ENCODE results near the gene AHI1.
"Not testable (repeated sequence)": the region's sequence is repeated elsewhere in the genome, so short reads cannot be mapped to it uniquely, and the experiment has no call there.

The AHI1 gene

GRCh38 chr6:135344526-135344925 is 153.0 kb downstream of the AHI1 start:
- ChIA-PET POLR2A (no interaction called here), CTCF (interaction anchor here (0.8 to 1.1 kb wide), 2 partner anchors 8 to 159 kb away, joined by 4 to 5 read pairs; no protein-coding TSS in a partner anchor)
- no peak overlapping the region for H3K27ac ChIP-seq (ENCODE audit: extremely low read depth, low read depth, low read length)
- no peaks in the 10 kb centered on the region for H3K4me1 ChIP-seq (ENCODE audit: control insufficient read depth, insufficient read depth, low read length)
- no peak for TF ChIP-seq HOXD13 (CRISPR knock-in tag; IDR thresholded peaks at IDR 0.05; ENCODE audit: borderline replicate concordance)
- TF ChIP-seq WT1 (tag by site-specific recombination; IDR thresholded peaks at IDR 0.05), result no peak
- no peak for TF ChIP-seq ZNF354C (tag by site-specific recombination; IDR thresholded peaks at IDR 0.05; ENCODE audit: borderline replicate concordance, low read depth)
- peak; percentile 95 for TF ChIP-seq PRDM1 (tag by site-specific recombination; IDR thresholded peaks at IDR 0.05)
- TF ChIP-seq ZNF16 (tag by site-specific recombination; IDR thresholded peaks at IDR 0.05; ENCODE audit: low read depth), result no peak
- H3K9me3 ChIP-seq (ENCODE audit: control insufficient read depth, insufficient read depth, low read depth, low read length), result no peaks in the 10 kb centered on the region
- no peak overlapping the region for H3K4me3 ChIP-seq (ENCODE audit: low read depth, low read length)
- no peaks in the 10 kb centered on the region for H3K36me3 ChIP-seq (ENCODE audit: control insufficient read depth in 2 of 2, insufficient read depth in 1 of 2, low read length in 2 of 2)

DNA sequence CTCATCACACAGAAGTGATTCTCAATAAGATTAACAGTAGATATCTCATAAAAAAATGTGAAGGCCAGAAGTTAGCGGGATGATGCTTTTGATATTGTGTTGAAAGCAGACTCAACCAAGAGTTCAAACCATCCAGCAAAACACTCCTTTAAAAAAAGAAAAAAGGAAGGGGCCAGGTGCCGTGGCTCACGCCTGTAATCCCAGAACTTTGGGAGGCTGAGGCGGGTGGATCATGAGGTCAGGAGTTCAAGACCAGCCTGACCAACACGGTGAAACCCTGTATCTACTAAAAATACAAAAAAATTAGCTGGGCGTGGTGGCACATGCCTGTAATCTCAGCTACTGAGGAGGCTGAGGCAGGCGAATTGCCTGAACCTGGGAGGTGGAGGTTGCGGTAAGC is 157.6 kb downstream of the AHI1 start:
- POLR2A ChIA-PET; H3K9me3 ChIP-seq (ENCODE audit: control insufficient read depth, insufficient read depth, low read depth, low read length); H3K4me3 ChIP-seq (ENCODE audit: low read depth, low read length); H3K4me1 ChIP-seq (ENCODE audit: control insufficient read depth, insufficient read depth, low read length); H3K27ac ChIP-seq (ENCODE audit: extremely low read depth, low read depth, low read length); H3K36me3 ChIP-seq (ENCODE audit: control insufficient read depth in 2 of 2, insufficient read depth in 1 of 2, low read length in 2 of 2): not testable (repeated sequence)
- CTCF ChIA-PET, result interaction anchor here (0.7 kb wide), 1 partner anchor 150 kb away, joined by 3 read pairs; no protein-coding TSS in a partner anchor

DNA sequence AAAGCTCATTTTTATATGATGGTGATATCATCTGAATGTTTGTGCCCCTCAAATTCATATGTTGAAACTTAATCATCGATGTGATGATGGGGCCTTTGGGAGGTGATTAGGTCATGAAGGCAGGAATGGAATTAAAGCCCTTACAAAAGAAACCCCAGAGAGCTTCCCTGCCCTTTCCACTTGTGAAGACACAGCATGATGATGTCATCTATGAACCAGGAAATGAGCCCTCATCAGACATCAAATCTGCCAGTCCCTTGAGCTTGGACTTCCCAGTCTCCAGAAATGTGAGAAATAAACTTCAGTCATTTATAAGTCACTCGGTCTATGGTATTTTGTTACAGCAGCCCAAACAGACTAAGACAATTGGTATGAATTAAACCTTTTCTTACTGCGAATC is 163.4 kb downstream of the AHI1 start:
- no peak overlapping the region for H3K4me3 ChIP-seq (ENCODE audit: low read depth, low read length)
- H3K27ac ChIP-seq (ENCODE audit: extremely low read depth, low read depth, low read length), result no peak overlapping the region
- H3K4me1 ChIP-seq (ENCODE audit: control insufficient read depth, insufficient read depth, low read length), result no peaks in the 10 kb centered on the region
- no peaks in the 10 kb centered on the region; a peak in 1 of 3 replicates for H3K36me3 ChIP-seq (ENCODE audit: control insufficient read depth in 2 of 2, insufficient read depth in 1 of 2, low read length in 2 of 2)
- POLR2A ChIA-PET, result no interaction called here
- CTCF ChIA-PET, result no interaction called here
- no peaks in the 10 kb centered on the region for H3K9me3 ChIP-seq (ENCODE audit: control insufficient read depth, insufficient read depth, low read depth, low read length)
- TF ChIP-seq ZNF830 (tag by site-specific recombination; IDR thresholded peaks at IDR 0.05; ENCODE audit: low read depth), result no peak
- TF ChIP-seq ZBTB21 (tag by site-specific recombination; IDR thresholded peaks at IDR 0.05), result peak; percentile 47; the same call in 1 of the 2 replicates
- no peak for TF ChIP-seq ZNF274 (IDR thresholded peaks at IDR 0.05; ENCODE audit: low read length)
- TF ChIP-seq ZNF274 (tag by site-specific recombination; IDR thresholded peaks at IDR 0.05; ENCODE audit: borderline replicate concordance), result no peak
- no peak for TF ChIP-seq ZNF645 (tag by site-specific recombination; IDR thresholded peaks at IDR 0.05)
- TF ChIP-seq ZBTB48 (tag by site-specific recombination; IDR thresholded peaks at IDR 0.05), result no peak
- TF ChIP-seq ZSCAN30 (tag by site-specific recombination; IDR thresholded peaks at IDR 0.05), result no peak
- TF ChIP-seq SP2 (tag by site-specific recombination; IDR thresholded peaks at IDR 0.05), result no peak
- TF ChIP-seq ZNF529 (tag by site-specific recombination; IDR thresholded peaks at IDR 0.05; ENCODE audit: insufficient replicate concordance), result no peak
- TF ChIP-seq ZNF548 (tag by site-specific recombination; IDR thresholded peaks at IDR 0.05), result no peak
- TF ChIP-seq, protein P1, sequence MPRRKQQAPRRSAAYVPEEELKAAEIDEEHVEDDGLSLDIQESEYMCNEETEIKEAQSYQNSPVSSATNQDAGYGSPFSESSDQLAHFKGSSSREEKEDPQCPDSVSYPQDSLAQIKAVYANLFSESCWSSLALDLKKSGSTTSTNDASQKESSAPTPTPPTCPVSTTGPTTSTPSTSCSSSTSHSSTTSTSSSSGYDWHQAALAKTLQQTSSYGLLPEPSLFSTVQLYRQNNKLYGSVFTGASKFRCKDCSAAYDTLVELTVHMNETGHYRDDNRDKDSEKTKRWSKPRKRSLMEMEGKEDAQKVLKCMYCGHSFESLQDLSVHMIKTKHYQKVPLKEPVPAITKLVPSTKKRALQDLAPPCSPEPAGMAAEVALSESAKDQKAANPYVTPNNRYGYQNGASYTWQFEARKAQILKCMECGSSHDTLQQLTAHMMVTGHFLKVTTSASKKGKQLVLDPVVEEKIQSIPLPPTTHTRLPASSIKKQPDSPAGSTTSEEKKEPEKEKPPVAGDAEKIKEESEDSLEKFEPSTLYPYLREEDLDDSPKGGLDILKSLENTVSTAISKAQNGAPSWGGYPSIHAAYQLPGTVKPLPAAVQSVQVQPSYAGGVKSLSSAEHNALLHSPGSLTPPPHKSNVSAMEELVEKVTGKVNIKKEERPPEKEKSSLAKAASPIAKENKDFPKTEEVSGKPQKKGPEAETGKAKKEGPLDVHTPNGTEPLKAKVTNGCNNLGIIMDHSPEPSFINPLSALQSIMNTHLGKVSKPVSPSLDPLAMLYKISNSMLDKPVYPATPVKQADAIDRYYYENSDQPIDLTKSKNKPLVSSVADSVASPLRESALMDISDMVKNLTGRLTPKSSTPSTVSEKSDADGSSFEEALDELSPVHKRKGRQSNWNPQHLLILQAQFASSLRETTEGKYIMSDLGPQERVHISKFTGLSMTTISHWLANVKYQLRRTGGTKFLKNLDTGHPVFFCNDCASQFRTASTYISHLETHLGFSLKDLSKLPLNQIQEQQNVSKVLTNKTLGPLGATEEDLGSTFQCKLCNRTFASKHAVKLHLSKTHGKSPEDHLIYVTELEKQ (tag by site-specific recombination; IDR thresholded peaks at IDR 0.05; ENCODE audit: borderline replicate concordance), result no peak
- TF ChIP-seq ZNF155 (tag by site-specific recombination; IDR thresholded peaks at IDR 0.05), result no peak
- TF ChIP-seq MZF1 (tag by site-specific recombination; IDR thresholded peaks at IDR 0.05; ENCODE audit: borderline replicate concordance), result no peak
- peak; percentile 34 for TF ChIP-seq SETDB1 (IDR thresholded peaks at IDR 0.05; ENCODE audit: insufficient read length, low read length)
- TF ChIP-seq ZNF558 (tag by site-specific recombination; IDR thresholded peaks at IDR 0.05), result no peak
- TF ChIP-seq ZNF2 (tag by site-specific recombination; IDR thresholded peaks at IDR 0.05), result no peak
- TF ChIP-seq ZNF416 (tag by site-specific recombination; IDR thresholded peaks at IDR 0.05), result no peak
- TF ChIP-seq HOXA7 (CRISPR knock-in tag; IDR thresholded peaks at IDR 0.05; ENCODE audit: borderline replicate concordance), result no peak
- TF ChIP-seq, protein P2, sequence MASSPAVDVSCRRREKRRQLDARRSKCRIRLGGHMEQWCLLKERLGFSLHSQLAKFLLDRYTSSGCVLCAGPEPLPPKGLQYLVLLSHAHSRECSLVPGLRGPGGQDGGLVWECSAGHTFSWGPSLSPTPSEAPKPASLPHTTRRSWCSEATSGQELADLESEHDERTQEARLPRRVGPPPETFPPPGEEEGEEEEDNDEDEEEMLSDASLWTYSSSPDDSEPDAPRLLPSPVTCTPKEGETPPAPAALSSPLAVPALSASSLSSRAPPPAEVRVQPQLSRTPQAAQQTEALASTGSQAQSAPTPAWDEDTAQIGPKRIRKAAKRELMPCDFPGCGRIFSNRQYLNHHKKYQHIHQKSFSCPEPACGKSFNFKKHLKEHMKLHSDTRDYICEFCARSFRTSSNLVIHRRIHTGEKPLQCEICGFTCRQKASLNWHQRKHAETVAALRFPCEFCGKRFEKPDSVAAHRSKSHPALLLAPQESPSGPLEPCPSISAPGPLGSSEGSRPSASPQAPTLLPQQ (tag by site-specific recombination; IDR thresholded peaks at IDR 0.05), result no peak
- TF ChIP-seq, protein P3, sequence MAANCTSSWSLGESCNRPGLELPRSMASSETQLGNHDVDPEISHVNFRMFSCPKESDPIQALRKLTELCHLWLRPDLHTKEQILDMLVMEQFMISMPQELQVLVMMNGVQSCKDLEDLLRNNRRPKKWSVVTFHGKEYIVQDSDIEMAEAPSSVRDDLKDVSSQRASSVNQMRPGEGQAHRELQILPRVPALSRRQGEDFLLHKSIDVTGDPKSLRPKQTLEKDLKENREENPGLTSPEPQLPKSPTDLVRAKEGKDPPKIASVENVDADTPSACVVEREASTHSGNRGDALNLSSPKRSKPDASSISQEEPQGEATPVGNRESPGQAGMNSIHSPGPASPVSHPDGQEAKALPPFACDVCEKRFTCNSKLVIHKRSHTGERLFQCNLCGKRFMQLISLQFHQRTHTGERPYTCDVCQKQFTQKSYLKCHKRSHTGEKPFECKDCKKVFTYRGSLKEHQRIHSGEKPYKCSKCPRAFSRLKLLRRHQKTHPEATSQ (tag by site-specific recombination; IDR thresholded peaks at IDR 0.05), result no peak
- TF ChIP-seq FEZF1 (tag by site-specific recombination; IDR thresholded peaks at IDR 0.05), result no peak
- TF ChIP-seq ZNF660 (tag by site-specific recombination; IDR thresholded peaks at IDR 0.05), result 0 out of 2 replicates have a peak, but pooled peaks have one; percentile 8

Measured in HEK293 (cell line).